Measurements from ENCODE around the gene PODXL. TPM values are rescaled to one million over a fixed set of nuclear protein-coding genes. Genes with fewer than 3 reads are reported as not detected.

Gene PODXL
- total RNA-seq, 1 donor from 2014 or later: 160 TPM

- TF ChIP-seq CTCF (IDR thresholded peaks at IDR 0.05; ENCODE audit: insufficient read depth, low read length, poor library complexity, severe bottlenecking): no peak
- Histone ChIP-seq H3K27me3 (ENCODE audit: control insufficient read depth, insufficient read depth, low read length) (peaks cover 4% of the 10 kb centered on the region), H3K4me3 (ENCODE audit: low read depth, low read length) (no peak overlapping the region), H3K36me3 (ENCODE audit: control insufficient read depth, insufficient read depth, low read length) (no peaks in the 10 kb centered on the region)
- no peak for DNase-seq (ENCODE audit: low read depth)
Observed at GRCh38 chr7:131587315-131587923, 31.0 kb upstream of the PODXL start.

GRCh38 chr7:131586759-131587158 is 30.3 kb upstream of the PODXL start:
- H3K27me3 ChIP-seq (ENCODE audit: control insufficient read depth, insufficient read depth, low read length): peaks cover 2% of the 10 kb centered on the region
- no peaks in the 10 kb centered on the region for H3K36me3 ChIP-seq (ENCODE audit: control insufficient read depth, insufficient read depth, low read length)
- no peak for DNase-seq (ENCODE audit: low read depth)
- H3K4me3 ChIP-seq (ENCODE audit: low read depth, low read length): no peak overlapping the region
- TF ChIP-seq CTCF (IDR thresholded peaks at IDR 0.05; ENCODE audit: insufficient read depth, low read length, poor library complexity, severe bottlenecking): no peak

- Histone ChIP-seq H3K27me3 (ENCODE audit: control insufficient read depth, insufficient read depth, low read length) (no peaks in the 10 kb centered on the region), H3K4me3 (ENCODE audit: low read depth, low read length) (no peak overlapping the region), H3K36me3 (ENCODE audit: control insufficient read depth, insufficient read depth, low read length) (no peaks in the 10 kb centered on the region)
- no peak for TF ChIP-seq CTCF (IDR thresholded peaks at IDR 0.05; ENCODE audit: insufficient read depth, low read length, poor library complexity, severe bottlenecking)
- DNase-seq (ENCODE audit: low read depth): no peak
Observed at GRCh38 chr7:131586259-131586658, 29.8 kb upstream of the PODXL start.

- no peak for DNase-seq (ENCODE audit: low read depth)
- Histone ChIP-seq H3K4me3 (ENCODE audit: low read depth, low read length) (no peak overlapping the region), H3K27me3 (ENCODE audit: control insufficient read depth, insufficient read depth, low read length) (no peaks in the 10 kb centered on the region), H3K36me3 (ENCODE audit: control insufficient read depth, insufficient read depth, low read length) (no peaks in the 10 kb centered on the region)
- TF ChIP-seq CTCF (IDR thresholded peaks at IDR 0.05; ENCODE audit: insufficient read depth, low read length, poor library complexity, severe bottlenecking): no peak
Observed at GRCh38 chr7:131583430-131583829, 27.0 kb upstream of the PODXL start.

GRCh38 chr7:131581241-131582051 is 25.0 kb upstream of the PODXL start:
- DNase-seq (ENCODE audit: low read depth): no peak
- no peaks in the 10 kb centered on the region for H3K27me3 ChIP-seq (ENCODE audit: control insufficient read depth, insufficient read depth, low read length)

More at GRCh38 chr7:131581241-131582051, 25.0 kb upstream of the PODXL start:
- Histone ChIP-seq H3K36me3 (ENCODE audit: control insufficient read depth, insufficient read depth, low read length) (no peaks in the 10 kb centered on the region), H3K4me3 (ENCODE audit: low read depth, low read length) (no peak overlapping the region)
- TF ChIP-seq CTCF (IDR thresholded peaks at IDR 0.05; ENCODE audit: insufficient read depth, low read length, poor library complexity, severe bottlenecking): peak; percentile 5

Data from kidney epithelial cell (primary cell).